Natural killer cell (primary cell): ENCODE results near the gene PDCD7. TPM values are rescaled to one million over a fixed set of nuclear protein-coding genes. Genes with fewer than 3 reads are reported as not detected.

Experiments used
- ATAC-seq, 3 donors: fragments of 150-1000 bp in 2 of 3; fragments of 200-7000 bp in 1 of 3; cut with Tn5 transposase; 1 replicate in 1 of 3; 2 replicates in 2 of 3; pipeline ENCODE4 v1.10.0; 2021; ENCODE audit warnings: mild to moderate bottlenecking in 2 of 3, moderate library complexity in 2 of 3
- DNase-seq, 2 donors: peaks; one replicate each; pipeline versions ENCODE4 v3.0.0 to v3.0.0-alpha.2; 2013 to 2021; ENCODE audit warnings: mixed read lengths in 1 of 2
- H3K27ac ChIP-seq: one replicate; pipeline ENCODE4 v1.5.1; 2013; ENCODE audit warnings: mild to moderate bottlenecking, low read length
- H3K27me3 ChIP-seq: one replicate; pipeline ENCODE4 v1.6.1; 2013; ENCODE audit warnings: low read length; ENCODE audit not compliant: control insufficient read depth, insufficient read depth
- H3K36me3 ChIP-seq: one replicate; pipeline ENCODE4 v1.6.1; 2013; ENCODE audit warnings: low read length; ENCODE audit not compliant: control insufficient read depth, insufficient read depth
- H3K4me1 ChIP-seq: one replicate; pipeline ENCODE4 v1.6.1; 2013; ENCODE audit warnings: low read length; ENCODE audit not compliant: control insufficient read depth, insufficient read depth
- H3K4me3 ChIP-seq: one replicate; pipeline ENCODE4 v1.5.1; 2013; ENCODE audit warnings: low read length
- H3K9me3 ChIP-seq: one replicate; pipeline ENCODE4 v1.6.1; 2013; ENCODE audit warnings: low read length; ENCODE audit not compliant: control insufficient read depth, insufficient read depth
- H3K27ac Mint-ChIP-seq, 2 donors: one replicate each; pipeline ENCODE4 v1.8.0; 2022; ENCODE audit warnings: mild to moderate bottlenecking in 2 of 2, mixed read lengths in 2 of 2, moderate library complexity in 1 of 2
- H3K27me3 Mint-ChIP-seq, 2 donors: one replicate each; pipeline ENCODE4 v1.8.0; 2022; ENCODE audit warnings: low read depth in 2 of 2, mixed read lengths in 2 of 2
- H3K36me3 Mint-ChIP-seq: one replicate; pipeline ENCODE4 v1.8.0; 2022; ENCODE audit warnings: mixed read lengths
- H3K4me1 Mint-ChIP-seq, 2 donors: one replicate each; pipeline ENCODE4 v1.8.0; 2022; ENCODE audit warnings: mixed read lengths in 2 of 2
- H3K4me3 Mint-ChIP-seq: one replicate; pipeline ENCODE4 v1.8.0; 2022; ENCODE audit warnings: mild to moderate bottlenecking, moderate library complexity, mixed read lengths
- H3K9me3 Mint-ChIP-seq, 2 donors: one replicate each; pipeline ENCODE4 v1.8.0; 2022; ENCODE audit warnings: mixed read lengths in 2 of 2
- CTCF ChIP-seq: fragments of 200-600 bp; IDR thresholded peaks from one replicate; pipeline ENCODE4 v1.8.0; 2022; ENCODE audit warnings: antibody characterized with exemption
- WGBS: methylation state at CpG from one replicate; pipeline ENCODE4 v1.1.7; 2013; ENCODE audit warnings: missing lambda C conversion rate; ENCODE audit not compliant: insufficient coverage; 5-methylcytosine and 5-hydroxymethylcytosine counted together
- intact Hi-C: fragments of 100-400 bp; cut with micrococcal nuclease; formaldehyde crosslinking; loops from one replicate; pipeline ENCODE4 v1.14.2; 2022
- total RNA-seq, 4 donors: library from RNA; stranded (reverse); fragments of 120-200 nt in 1 of 4; gene quantifications; one replicate each; pipeline versions ENCODE4 v1.2.3 to v1.2.4, GENCODE V29; 2013 to 2022

The PDCD7 gene
- total RNA-seq, 3 donors from 2014 or later (not counting 1 experiment from before 2014, with no cell fraction given), result 19.1 to 33.9 (median 26.7) TPM

GRCh38 chr15:65088643-65089021 is 45.0 kb downstream of the PDCD7 start:
- Histone ChIP-seq H3K4me3 (no peak overlapping the region), H3K4me1 (no peaks in the 10 kb centered on the region), H3K9me3 (no peaks in the 10 kb centered on the region), H3K36me3 (no peaks in the 10 kb centered on the region), H3K27me3 (peaks cover 3% of the 10 kb centered on the region), H3K27ac (no peak overlapping the region)
- no peak for TF ChIP-seq CTCF
- Mint-ChIP-seq H3K9me3 (no peaks in the 10 kb centered on the region), H3K36me3 (no peaks in the 10 kb centered on the region), H3K27me3 (peaks cover 9 to 11% of the 10 kb centered on the region in 2 donors), H3K4me3 (no peak overlapping the region), H3K27ac (no peak overlapping the region), H3K4me1 (peaks cover 0 to 10% of the 10 kb centered on the region in 2 donors)
- no peak for ATAC-seq
- whole genome bisulfite sequencing, result 74% methylated on average over 4 of the region's 6 CpGs
- intact Hi-C loops, result no loop called here
- no peak for DNase-seq

- intact Hi-C loops, result no loop called here
- H3K36me3 ChIP-seq, result no peaks in the 10 kb centered on the region
These were observed 45.5 kb downstream of the PDCD7 start for GRCh38 chr15:65087873-65088642.

GRCh38 chr15:65087411-65087810 is 46.2 kb downstream of the PDCD7 start:
- no peak for TF ChIP-seq CTCF
- DNase-seq, result no peak
- Mint-ChIP-seq H3K4me1 (peaks cover 7 to 16% of the 10 kb centered on the region in 2 donors), H3K4me3 (no peak overlapping the region), H3K27ac (no peak overlapping the region), H3K27me3 (peaks cover 18 to 22% of the 10 kb centered on the region in 2 donors), H3K9me3 (no peaks in the 10 kb centered on the region), H3K36me3 (no peaks in the 10 kb centered on the region)
- ATAC-seq, result no peak
- Histone ChIP-seq H3K36me3 (no peaks in the 10 kb centered on the region), H3K27me3 (peaks cover 3% of the 10 kb centered on the region), H3K9me3 (no peaks in the 10 kb centered on the region), H3K27ac (no peak overlapping the region), H3K4me1 (peaks cover 3% of the 10 kb centered on the region), H3K4me3 (no peak overlapping the region)
- WGBS, result 90% methylated on average over 3 of the region's 3 CpGs
- intact Hi-C loops, result no loop called here

More at GRCh38 chr15:65087873-65088642, 45.5 kb downstream of the PDCD7 start:
- no peaks in the 10 kb centered on the region for H3K9me3 Mint-ChIP-seq
- Histone ChIP-seq H3K4me1 (no peaks in the 10 kb centered on the region), H3K27me3 (peaks cover 3% of the 10 kb centered on the region), H3K4me3 (no peak overlapping the region), H3K27ac (no peak overlapping the region), H3K9me3 (no peaks in the 10 kb centered on the region)
- 94% methylated on average over 13 of the region's 13 CpGs for WGBS
- no peak for ATAC-seq
- no peak overlapping the region for H3K27ac Mint-ChIP-seq
- DNase-seq, result no peak
- no peaks in the 10 kb centered on the region for H3K36me3 Mint-ChIP-seq
- H3K4me3 Mint-ChIP-seq, result no peak overlapping the region
- H3K27me3 Mint-ChIP-seq, result peaks cover 12 to 15% of the 10 kb centered on the region in 2 donors
- peaks cover under 1 to 10% of the 10 kb centered on the region in 2 donors for H3K4me1 Mint-ChIP-seq
- no peak for TF ChIP-seq CTCF
